ENCODE measurements around the gene ASIC4. TPM values are rescaled to one million over a fixed set of nuclear protein-coding genes. Genes with fewer than 3 reads are reported as not detected.

Gene ASIC4
- total RNA-seq, 4 donors from 2014 or later, result not detected

DNA sequence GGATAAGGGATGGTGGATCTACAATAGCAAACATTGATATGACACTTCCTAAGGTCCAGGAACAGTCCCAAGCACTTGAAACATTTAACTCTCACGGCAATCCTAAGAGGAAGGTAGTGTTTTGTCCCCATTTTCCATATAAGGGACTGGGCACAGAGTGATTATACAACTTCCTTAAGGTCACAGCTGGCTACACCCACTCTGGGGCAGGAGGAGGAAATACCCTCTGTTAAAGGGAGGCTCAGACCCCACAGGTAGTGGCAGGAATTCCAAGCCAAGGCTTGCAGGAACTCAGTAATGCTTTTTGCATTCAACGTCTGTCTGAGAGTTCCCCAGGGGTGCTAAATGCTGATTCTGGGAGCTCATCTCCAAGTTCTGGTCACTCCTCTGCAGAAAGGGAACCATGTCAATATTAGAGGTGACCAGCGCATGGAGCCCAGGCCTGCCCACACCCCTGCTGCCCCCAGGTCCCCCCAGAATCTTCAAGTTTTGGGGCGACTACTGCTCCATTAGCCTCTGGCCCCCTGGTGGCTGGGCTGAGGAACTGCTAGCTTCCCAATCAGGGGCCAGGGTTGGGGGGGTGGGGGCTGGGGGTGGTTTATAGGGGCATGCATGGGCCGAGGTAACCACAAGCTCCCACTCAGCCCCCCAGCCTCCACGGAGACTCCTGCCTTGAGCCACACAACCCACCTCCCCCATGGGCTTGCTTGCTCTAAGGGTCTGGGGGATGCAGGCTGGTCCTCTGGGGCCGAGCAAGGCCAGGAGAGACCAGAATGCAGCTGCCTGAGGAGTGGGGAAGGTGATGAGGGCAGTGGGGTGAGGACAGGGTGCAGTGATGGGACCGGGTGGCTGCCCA lies 46.0 kb downstream of the ASIC4 start:
- no peak overlapping the region for H3K27ac ChIP-seq (replicated peaks in 1 of 4)
- intact Hi-C loops (cut with DNase I), result loop anchor here (5.0 kb wide), 1 partner anchor 37 kb away; the partner anchor contains the start of gene STK11IP

DNA sequence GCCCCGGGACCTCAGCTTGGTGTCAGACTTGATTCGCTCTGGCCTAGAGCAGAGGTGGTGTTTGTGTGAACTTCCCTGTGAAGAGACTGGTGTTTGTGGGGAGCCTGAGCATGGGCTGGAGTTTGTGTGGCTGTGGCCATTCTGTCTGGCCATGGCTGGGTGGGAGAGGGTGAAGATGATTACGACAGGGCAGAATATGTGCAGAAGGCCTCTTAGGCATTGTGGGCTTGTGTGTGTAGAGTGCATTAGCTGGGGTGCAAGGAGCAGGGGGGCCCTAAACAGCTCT lies 46.6 kb downstream of the ASIC4 start:
- no peaks in the 10 kb centered on the region for H3K9me3 ChIP-seq
- TF ChIP-seq POLR2AphosphoS5 (IDR thresholded peaks at IDR 0.05) (no peak), EP300 (IDR thresholded peaks at IDR 0.05) (no peak), POLR2A (IDR thresholded peaks at IDR 0.05; ENCODE audit: low read depth) (no peak)
- TF ChIP-seq, protein P1, sequence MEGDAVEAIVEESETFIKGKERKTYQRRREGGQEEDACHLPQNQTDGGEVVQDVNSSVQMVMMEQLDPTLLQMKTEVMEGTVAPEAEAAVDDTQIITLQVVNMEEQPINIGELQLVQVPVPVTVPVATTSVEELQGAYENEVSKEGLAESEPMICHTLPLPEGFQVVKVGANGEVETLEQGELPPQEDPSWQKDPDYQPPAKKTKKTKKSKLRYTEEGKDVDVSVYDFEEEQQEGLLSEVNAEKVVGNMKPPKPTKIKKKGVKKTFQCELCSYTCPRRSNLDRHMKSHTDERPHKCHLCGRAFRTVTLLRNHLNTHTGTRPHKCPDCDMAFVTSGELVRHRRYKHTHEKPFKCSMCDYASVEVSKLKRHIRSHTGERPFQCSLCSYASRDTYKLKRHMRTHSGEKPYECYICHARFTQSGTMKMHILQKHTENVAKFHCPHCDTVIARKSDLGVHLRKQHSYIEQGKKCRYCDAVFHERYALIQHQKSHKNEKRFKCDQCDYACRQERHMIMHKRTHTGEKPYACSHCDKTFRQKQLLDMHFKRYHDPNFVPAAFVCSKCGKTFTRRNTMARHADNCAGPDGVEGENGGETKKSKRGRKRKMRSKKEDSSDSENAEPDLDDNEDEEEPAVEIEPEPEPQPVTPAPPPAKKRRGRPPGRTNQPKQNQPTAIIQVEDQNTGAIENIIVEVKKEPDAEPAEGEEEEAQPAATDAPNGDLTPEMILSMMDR (IDR thresholded peaks at IDR 0.05), result no peak
- no peak overlapping the region for H3K4me3 ChIP-seq
- DNase-seq (ENCODE audit: extremely low spot score), result no peak
- H3K36me3 ChIP-seq, result peaks cover 4 to 77% (median 59%) of the 10 kb centered on the region in 4 donors
- intact Hi-C loops (cut with DNase I), result loop anchor here (5.0 kb wide), 1 partner anchor 36 kb away; the partner anchor contains the start of gene STK11IP
- H3K4me1 ChIP-seq, result peaks cover 3 to 18% (median 16%) of the 10 kb centered on the region in 4 donors
- no peaks in the 10 kb centered on the region for H3K27me3 ChIP-seq
- 100% methylated on average over 2 of the region's 3 CpGs for WGBS
- H3K27ac ChIP-seq (replicated peaks in 1 of 4), result no peak overlapping the region

More for the DNA sequence above, 46.0 kb downstream of the ASIC4 start:
- no peaks in the 10 kb centered on the region for H3K27me3 ChIP-seq
- no peak for DNase-seq (ENCODE audit: extremely low spot score)
- H3K4me1 ChIP-seq, result peaks cover 3 to 18% (median 16%) of the 10 kb centered on the region in 4 donors
- 37% methylated on average over 6 of the region's 8 CpGs for WGBS
- H3K36me3 ChIP-seq, result peaks cover 4 to 79% (median 62%) of the 10 kb centered on the region in 4 donors
- TF ChIP-seq EP300 (IDR thresholded peaks at IDR 0.05), result no peak
- TF ChIP-seq, protein P1 (IDR thresholded peaks at IDR 0.05), result peak; percentile 40 to 91 (median 68)
- H3K9me3 ChIP-seq, result no peaks in the 10 kb centered on the region
- no peak overlapping the region for H3K4me3 ChIP-seq

DNA sequence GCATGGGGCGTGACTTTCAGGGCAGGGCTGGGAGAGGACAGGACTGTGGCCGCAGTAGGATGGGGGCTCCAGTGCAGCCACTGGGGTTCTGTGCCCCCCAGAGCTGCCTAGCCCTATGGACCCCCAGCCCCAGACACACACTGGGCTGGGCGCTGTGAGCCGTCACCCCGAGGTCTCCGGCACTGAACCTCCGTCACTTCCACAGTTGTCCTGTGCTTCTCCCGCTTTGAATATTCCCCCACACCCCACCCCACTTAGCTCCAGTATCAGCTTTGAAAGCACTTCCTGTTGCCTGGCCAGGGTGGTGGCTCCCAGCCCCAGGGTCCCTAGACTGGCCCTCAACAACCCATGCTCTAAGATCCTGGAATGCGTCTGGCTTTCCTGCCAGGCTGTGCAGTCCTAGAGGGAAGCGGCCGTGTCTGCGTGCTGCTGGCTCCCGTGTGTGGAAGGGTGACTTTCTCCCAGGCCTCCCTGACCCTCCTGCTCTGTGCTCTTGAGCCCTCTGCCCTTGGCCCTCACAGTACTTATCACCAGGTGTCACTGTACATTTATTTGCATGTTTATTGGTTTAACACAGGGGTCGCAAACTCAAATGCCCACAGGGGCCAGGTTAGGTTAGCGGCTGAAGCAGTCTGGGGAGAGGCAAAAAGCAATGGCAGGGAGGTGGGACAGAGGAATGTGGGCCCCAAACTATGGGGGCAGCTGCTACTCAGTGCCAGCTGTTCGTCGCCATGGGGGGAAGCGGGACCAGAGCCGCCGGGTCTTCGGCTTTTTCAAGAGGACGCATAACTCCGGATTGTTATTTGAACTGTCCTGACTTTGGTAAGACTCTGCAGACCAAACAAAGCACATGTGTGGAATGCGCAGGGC lies 47.1 kb downstream of the ASIC4 start:
- intact Hi-C loops (cut with DNase I), result loop anchor here (5.0 kb wide), 1 partner anchor 36 kb away; the partner anchor contains the start of gene STK11IP
- WGBS, result 84% methylated on average over 18 of the region's 24 CpGs
- H3K4me3 ChIP-seq, result no peak overlapping the region

More for the DNA sequence above, 47.1 kb downstream of the ASIC4 start:
- Histone ChIP-seq H3K36me3 (peaks cover 2 to 77% (median 53%) of the 10 kb centered on the region in 4 donors), H3K27ac (replicated peaks in 1 of 4) (no peak overlapping the region), H3K9me3 (no peaks in the 10 kb centered on the region), H3K27me3 (no peaks in the 10 kb centered on the region), H3K4me1 (peaks cover 3 to 18% (median 16%) of the 10 kb centered on the region in 4 donors)
- no peak for DNase-seq (ENCODE audit: extremely low spot score)
- TF ChIP-seq POLR2A (IDR thresholded peaks at IDR 0.05; ENCODE audit: low read depth), result no peak
- TF ChIP-seq, protein P1 (IDR thresholded peaks at IDR 0.05), result no peak
- no peak for TF ChIP-seq EP300 (IDR thresholded peaks at IDR 0.05)
- TF ChIP-seq POLR2AphosphoS5 (IDR thresholded peaks at IDR 0.05), result no peak

Data from esophagus muscularis mucosa (tissue), 4 donors.